IPS-18c (cell line): ENCODE measurements around the gene DNAH9.
"Not testable (repeated sequence)": the region's sequence is repeated elsewhere in the genome, so short reads cannot be mapped to it uniquely, and the experiment has no call there.

Experiments
- H3K4me3 ChIP-seq: 2 replicates; pipeline ENCODE4 v1.7.0; 2013; ENCODE audit warnings: low read depth, mild to moderate bottlenecking, low read length, moderate library complexity; ENCODE audit not compliant: insufficient read depth
- H3K9me3 ChIP-seq: one replicate; pipeline ENCODE4 v1.6.1; 2013; ENCODE audit warnings: mild to moderate bottlenecking, low read length, moderate library complexity; ENCODE audit not compliant: control insufficient read depth, insufficient read depth

The DNAH9 gene

DNA sequence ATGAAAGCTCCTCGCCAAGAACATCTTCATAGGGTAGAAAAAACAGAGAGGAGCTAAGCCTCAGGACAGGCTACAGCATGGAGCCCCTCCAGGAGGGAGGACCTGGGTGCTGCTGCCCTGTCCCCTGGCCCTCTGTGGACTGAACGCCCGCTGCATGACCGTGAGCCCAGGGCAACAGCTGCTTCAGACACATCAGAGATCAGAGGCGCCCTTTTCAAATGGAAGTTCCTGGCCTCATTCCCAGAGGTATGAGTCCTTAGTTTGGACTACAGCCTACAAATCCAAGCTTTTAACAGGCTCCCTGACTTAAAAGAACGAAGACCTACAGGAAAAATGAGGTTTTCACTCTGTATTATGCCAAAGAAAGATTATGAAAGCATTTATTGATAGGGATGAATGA, 350.5 kb downstream of the DNAH9 start:
- Histone ChIP-seq H3K4me3 (no peak overlapping the region), H3K9me3 (peaks cover 5% of the 10 kb centered on the region)

GRCh38 chr17:11949571-11949970, 351.3 kb downstream of the DNAH9 start:
- not testable (repeated sequence) for H3K9me3 ChIP-seq, H3K4me3 ChIP-seq

DNA sequence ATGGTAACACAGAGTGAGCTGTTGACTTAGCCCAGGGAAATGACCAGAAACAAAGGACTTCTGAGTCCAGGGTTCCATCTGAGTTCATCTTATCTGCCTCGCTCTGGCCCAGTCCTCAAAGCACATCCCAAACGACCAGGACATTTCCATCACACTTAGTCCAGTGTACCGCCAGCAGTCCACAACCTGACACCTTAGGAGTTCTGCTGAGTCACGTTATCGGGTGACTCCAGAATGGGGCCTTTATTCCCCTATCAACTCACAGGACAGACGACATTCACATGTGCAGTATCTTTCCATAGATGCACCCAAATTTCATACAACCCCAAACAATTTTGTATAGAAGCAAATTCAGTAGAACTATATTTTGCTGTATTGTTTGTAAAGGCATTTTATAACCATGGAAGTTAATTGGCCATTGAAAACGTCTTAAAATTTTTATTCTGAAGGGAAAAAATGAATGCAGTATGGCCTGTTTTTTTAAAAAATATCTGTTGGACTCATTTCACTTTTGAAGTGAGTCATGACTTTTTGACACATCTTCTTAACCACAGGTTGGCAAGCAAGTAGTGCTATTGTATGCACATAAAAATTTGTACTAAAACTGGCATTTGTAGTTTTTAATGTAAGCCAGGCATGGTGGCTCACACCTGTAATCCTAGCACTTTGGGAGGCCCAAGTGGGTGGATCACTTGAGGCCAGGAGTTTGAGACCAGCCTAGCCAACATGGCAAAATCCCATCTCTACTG, 352.7 kb downstream of the DNAH9 start:
- H3K4me3 ChIP-seq = no peak overlapping the region
- H3K9me3 ChIP-seq = peaks cover 8% of the 10 kb centered on the region

GRCh38 chr17:11952610-11953009, 354.3 kb downstream of the DNAH9 start:
- Histone ChIP-seq H3K9me3 (peaks cover 8% of the 10 kb centered on the region), H3K4me3 (no peak overlapping the region)

DNA sequence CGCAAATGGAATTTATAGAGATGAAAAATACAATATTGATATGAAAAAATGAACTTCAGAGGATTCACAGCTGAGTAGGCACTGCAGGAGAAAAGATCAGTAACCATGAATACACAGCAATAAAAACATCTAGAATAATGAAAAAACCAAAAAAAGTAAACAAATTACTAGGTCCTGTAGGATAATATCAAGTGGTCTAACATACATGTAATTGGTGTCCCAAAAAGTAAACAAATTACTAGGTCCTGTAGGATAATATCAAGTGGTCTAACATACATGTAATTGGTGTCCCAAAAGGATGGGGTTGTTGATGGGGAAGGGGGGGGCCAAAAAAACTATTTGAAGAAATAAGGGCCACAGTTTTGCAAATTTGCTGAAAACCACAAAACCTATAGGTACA, 355.7 kb downstream of the DNAH9 start:
- peaks cover 8% of the 10 kb centered on the region for H3K9me3 ChIP-seq
- no peak overlapping the region for H3K4me3 ChIP-seq

- H3K9me3 ChIP-seq = peaks cover 8% of the 10 kb centered on the region
- H3K4me3 ChIP-seq = no peak overlapping the region
Observed at GRCh38 chr17:11954936-11955335, 356.7 kb downstream of the DNAH9 start.

DNA sequence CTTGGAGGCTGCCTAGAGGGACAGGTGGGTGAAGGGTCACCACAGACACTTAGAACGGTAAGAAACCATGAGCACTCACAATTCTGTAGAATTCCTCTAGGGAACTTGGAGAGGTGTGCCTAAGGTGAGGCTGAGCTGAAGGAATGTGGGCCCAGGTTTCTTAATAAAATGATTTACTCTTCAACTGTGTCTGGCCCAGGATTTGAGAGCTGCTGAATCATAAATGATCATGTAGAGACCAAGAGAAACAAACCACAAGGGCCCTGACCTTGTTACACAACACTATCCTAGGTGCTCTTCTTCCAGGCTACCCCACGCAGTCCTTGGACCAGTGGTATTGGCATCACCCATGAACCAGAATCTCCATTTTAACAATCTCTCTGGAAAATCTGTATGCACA, 371.3 kb downstream of the DNAH9 start:
- Histone ChIP-seq H3K4me3 (no peak overlapping the region), H3K9me3 (peaks cover 6% of the 10 kb centered on the region)

DNA sequence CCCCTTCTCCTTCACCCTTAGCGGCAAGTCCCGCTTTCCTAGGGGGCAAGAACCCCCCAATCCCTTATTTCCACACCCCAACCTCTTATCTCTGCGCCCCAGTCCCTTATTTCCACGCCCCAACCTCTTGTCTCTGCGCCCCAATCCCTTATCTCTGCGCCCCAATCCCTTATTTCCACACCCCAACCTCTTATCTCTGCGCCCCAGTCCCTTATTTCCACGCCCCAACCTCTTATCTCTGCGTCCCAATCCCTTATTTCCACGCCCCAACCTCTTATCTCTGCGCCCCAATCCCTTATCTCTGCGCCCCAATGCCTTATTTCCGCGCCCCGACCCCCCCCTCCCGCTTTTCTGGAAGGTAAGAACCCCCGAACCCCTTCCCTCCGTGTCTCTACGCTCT, 374.5 kb downstream of the DNAH9 start:
- H3K9me3 ChIP-seq, H3K4me3 ChIP-seq: not testable (repeated sequence)

- no peaks in the 10 kb centered on the region for H3K9me3 ChIP-seq
- no peak overlapping the region for H3K4me3 ChIP-seq
Observed at GRCh38 chr17:11979795-11980194, 381.5 kb downstream of the DNAH9 start.

DNA sequence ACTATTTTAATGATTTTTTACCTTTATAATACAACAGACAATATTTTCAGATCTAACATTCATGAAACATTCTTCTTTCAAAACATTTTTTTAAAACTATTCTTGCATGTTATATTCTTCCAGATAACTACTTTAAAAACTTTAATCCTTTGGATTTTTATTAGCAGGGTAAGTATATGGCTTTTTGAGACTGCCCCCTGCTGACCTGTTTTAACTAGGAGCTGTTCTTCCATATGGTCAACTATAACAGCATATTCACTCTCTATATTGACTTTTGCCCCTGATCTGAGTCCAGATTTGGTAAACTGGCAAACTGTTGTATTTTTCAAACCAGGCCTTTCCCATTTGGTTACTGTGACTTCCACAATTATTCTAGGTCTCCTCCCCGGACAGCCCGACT, 382.5 kb downstream of the DNAH9 start:
- no peaks in the 10 kb centered on the region for H3K9me3 ChIP-seq
- no peak overlapping the region for H3K4me3 ChIP-seq

- Histone ChIP-seq H3K9me3 (no peaks in the 10 kb centered on the region), H3K4me3 (no peak overlapping the region)
Observed at GRCh38 chr17:11981862-11982261, 383.6 kb downstream of the DNAH9 start.

- Histone ChIP-seq H3K4me3 (no peak overlapping the region), H3K9me3 (no peaks in the 10 kb centered on the region)
Observed at GRCh38 chr17:11986179-11986941, 388.1 kb downstream of the DNAH9 start.

DNA sequence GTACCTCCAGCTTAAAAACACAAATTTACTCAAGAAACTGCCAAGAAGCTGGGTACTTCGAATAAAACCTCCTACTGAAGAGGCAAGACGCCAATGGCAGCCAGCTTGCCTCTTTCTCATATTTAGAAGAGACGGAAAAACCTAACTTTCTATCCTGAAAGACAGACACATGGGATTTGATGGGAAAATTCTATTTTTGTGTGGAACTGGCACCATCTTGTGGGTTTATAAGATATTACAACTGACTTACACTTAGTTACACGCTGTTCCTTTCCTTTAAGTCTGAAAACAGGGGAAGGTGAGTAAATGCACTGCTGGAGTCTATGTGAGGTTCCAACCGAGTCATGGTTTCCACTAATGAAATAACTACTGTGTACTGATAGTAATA, 388.7 kb downstream of the DNAH9 start:
- no peaks in the 10 kb centered on the region for H3K9me3 ChIP-seq
- no peak overlapping the region for H3K4me3 ChIP-seq

DNA sequence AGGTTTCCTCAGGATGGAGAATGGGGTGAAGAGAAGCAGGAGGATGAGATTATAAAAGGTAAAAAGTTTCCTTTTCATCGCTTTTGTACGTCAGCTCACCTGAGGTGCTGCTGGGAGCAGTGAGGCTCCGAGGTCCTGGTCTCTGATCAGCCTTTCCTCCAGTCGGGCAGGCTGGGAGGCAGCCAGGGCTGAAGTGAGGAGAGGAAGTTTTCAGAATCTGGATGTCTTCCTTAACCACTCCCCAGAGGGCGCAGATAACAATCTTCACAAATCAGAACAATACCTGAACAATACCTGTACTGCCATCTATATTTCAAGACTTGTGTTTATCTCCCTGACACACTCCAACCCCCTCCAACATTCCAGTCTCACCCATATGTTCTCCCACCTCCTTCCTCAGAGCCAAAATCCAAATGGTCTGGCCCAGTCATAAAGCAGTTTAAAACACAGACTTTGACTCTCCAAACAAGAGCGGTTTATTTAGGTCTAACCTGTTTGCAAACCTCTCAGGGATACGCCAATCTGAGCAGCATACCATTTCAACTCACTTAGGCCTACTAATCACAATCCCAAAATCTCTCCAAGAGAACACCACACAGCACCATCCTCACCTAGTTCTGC, 392.2 kb downstream of the DNAH9 start:
- Histone ChIP-seq H3K4me3 (no peak overlapping the region), H3K9me3 (no peaks in the 10 kb centered on the region)

DNA sequence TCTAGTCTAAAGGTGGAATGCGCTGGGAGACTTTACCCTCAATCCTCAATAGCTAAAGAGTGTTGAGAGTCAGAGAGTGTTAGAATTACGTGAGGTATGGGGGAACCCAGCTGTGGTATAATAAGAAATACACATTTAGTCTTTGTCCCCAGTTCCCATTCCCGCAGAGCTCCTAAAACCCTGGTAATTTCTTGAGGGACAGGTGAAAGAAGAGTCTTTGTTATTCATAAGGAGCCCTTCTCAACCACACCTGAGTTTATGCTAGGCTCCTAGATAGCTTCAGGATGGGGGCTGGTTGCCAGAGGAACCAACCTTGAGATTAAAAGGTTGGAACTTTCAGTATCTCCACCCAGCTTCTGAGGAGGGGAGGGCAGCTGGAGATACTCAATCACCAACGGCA, 393.2 kb downstream of the DNAH9 start:
- Histone ChIP-seq H3K9me3 (no peaks in the 10 kb centered on the region), H3K4me3 (no peak overlapping the region)

GRCh38 chr17:11996722-11997146, 398.5 kb downstream of the DNAH9 start:
- Histone ChIP-seq H3K9me3 (no peaks in the 10 kb centered on the region), H3K4me3 (peak overlapping the region; percentile 88)

DNA sequence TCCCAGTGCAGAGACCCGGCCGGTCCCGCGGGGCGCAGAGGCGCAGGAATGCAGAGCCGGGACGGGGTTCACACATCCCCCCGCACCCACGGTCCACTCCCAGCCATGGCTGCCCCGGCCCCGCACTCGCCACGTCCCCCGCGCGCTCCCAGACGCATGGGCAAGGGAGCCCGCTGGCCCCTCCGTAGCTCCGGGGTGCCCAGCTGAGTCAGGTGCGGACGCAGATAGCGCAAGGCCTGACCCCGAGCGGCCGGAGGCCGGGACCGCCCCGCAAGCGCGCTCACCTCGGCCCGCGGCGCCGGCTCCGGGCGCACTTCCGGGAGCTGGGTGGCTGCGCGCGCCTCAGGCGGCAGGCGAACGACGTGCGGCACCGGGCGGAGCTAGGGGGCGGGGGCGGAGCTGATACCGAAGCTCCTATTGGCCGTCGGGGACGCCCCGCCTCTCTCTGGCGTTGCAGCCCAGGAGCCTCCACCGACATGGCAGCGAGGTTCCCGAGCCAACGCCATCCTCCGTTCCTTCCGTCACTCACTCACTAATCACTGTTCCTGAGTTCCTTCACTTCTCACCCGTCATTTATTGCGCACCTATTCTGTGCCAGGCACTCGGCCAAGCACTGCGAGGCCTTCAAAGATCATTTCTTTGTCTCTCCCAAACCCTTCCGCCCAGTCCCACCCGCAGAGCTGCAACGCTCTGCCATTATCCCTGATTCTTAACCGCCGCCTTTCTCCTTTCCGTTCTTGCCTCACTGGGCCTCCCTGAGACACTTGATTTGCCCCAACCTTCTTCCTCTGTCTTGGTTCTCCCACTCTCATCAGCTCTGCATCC, 399.1 kb downstream of the DNAH9 start, which contains the start of gene ZNF18:
Gene ZNF18 (minus strand): TSS at position 329 of the 825 bp plus-strand sequence. CDS start 4,646 bp downstream, outside the sequence.
- Histone ChIP-seq H3K9me3 (no peaks in the 10 kb centered on the region), H3K4me3 (peak within 1 kb of the TSS; percentile 88)
